Stimulated activated CD4-positive, alpha-beta T cell treated with anti-CD3 and anti-CD28 coated beads, Interleukin-2, amount 100 ng/mL, for 48 hours (primary cell): ENCODE results near the gene OR10C1.
"Not testable (repeated sequence)": the region's sequence is repeated elsewhere in the genome, so short reads cannot be mapped to it uniquely, and the experiment has no call there.

Source experiments
- DNase-seq, 2 donors: peaks; one replicate each; pipeline ENCODE4 v3.0.0-alpha.2; 2020

The OR10C1 gene

GRCh38 chr6:29439006-29439405 is at the start of gene OR10C1:
Gene OR10C1, plus strand, starts transcription at chr6:29439306. Its CDS starts 710 bp downstream, at chr6:29440016.
- DNase-seq = no peak

- no peak for DNase-seq
Measured at GRCh38 chr6:29395331-29395730, 43.8 kb upstream of the OR10C1 start, which contains the start of gene OR12D2. Gene OR12D2, plus strand, starts transcription at chr6:29395631. Its CDS starts 1,069 bp downstream, at chr6:29396700.

- DNase-seq = no peak
Measured at GRCh38 chr6:29399525-29399924, 39.6 kb upstream of the OR10C1 start.

- no peak for DNase-seq
Measured at GRCh38 chr6:29403801-29404200, 35.3 kb upstream of the OR10C1 start.

GRCh38 chr6:29414588-29414987 is 24.5 kb upstream of the OR10C1 start, which contains the start of gene OR12D1:
Gene OR12D1, plus strand, starts transcription at chr6:29414928.
- DNase-seq = no peak

- no peak for DNase-seq
Measured at GRCh38 chr6:29419516-29419915, 19.6 kb upstream of the OR10C1 start.

- no peak for DNase-seq
Measured at GRCh38 chr6:29424168-29424567, 14.9 kb upstream of the OR10C1 start.

GRCh38 chr6:29424575-29424974 is 14.5 kb upstream of the OR10C1 start:
- DNase-seq = no peak

- DNase-seq = no peak
Measured at GRCh38 chr6:29425075-29425474, 14.0 kb upstream of the OR10C1 start.

GRCh38 chr6:29426654-29427053 is 12.5 kb upstream of the OR10C1 start:
- DNase-seq = no peak

- not testable (repeated sequence) for DNase-seq
Measured at GRCh38 chr6:29436730-29437129, 2.4 kb upstream of the OR10C1 start.

GRCh38 chr6:29442719-29443118 is 3.6 kb downstream of the OR10C1 start:
- no peak for DNase-seq

- DNase-seq = not testable (repeated sequence)
Measured at GRCh38 chr6:29444031-29444430, 4.9 kb downstream of the OR10C1 start.

GRCh38 chr6:29447670-29448069 is 8.6 kb downstream of the OR10C1 start:
- DNase-seq = no peak

GRCh38 chr6:29451471-29452193 is 12.5 kb downstream of the OR10C1 start:
- no peak for DNase-seq

GRCh38 chr6:29456971-29457370 is 17.9 kb downstream of the OR10C1 start, which contains the start of the genes OR11A1 and OR2H1:
Gene OR11A1, minus strand, starts transcription at chr6:29457071. Its CDS starts 29,430 bp downstream, at chr6:29427641.
Gene OR2H1, plus strand, starts transcription at chr6:29457155. Its CDS starts 4,615 bp downstream, at chr6:29461770.
- no peak for DNase-seq

GRCh38 chr6:29461021-29461814 is 22.1 kb downstream of the OR10C1 start:
- DNase-seq = no peak

- DNase-seq = no peak
Measured at GRCh38 chr6:29462022-29462421, 22.9 kb downstream of the OR10C1 start.

- DNase-seq = no peak
Measured at GRCh38 chr6:29465279-29465678, 26.2 kb downstream of the OR10C1 start.

GRCh38 chr6:29465801-29466200 is 26.7 kb downstream of the OR10C1 start:
- DNase-seq = no peak

- DNase-seq = no peak
Measured at GRCh38 chr6:29466241-29466640, 27.1 kb downstream of the OR10C1 start.

GRCh38 chr6:29474996-29475395 is 35.9 kb downstream of the OR10C1 start:
- DNase-seq = no peak

GRCh38 chr6:29477923-29478450 is 38.9 kb downstream of the OR10C1 start:
- no peak for DNase-seq

GRCh38 chr6:29478740-29479139 is 39.6 kb downstream of the OR10C1 start:
- DNase-seq = no peak
